GM21526 (cell line): ENCODE results near the gene TGOLN2.

Experiments
- ATAC-seq: cut with Tn5 transposase; IDR thresholded peaks from one replicate; pipeline ENCODE4 v1.9.1; 2021; ENCODE audit warnings: moderate library complexity; ENCODE audit not compliant: unreplicated experiment, low FRiP score

TGOLN2 gene

DNA sequence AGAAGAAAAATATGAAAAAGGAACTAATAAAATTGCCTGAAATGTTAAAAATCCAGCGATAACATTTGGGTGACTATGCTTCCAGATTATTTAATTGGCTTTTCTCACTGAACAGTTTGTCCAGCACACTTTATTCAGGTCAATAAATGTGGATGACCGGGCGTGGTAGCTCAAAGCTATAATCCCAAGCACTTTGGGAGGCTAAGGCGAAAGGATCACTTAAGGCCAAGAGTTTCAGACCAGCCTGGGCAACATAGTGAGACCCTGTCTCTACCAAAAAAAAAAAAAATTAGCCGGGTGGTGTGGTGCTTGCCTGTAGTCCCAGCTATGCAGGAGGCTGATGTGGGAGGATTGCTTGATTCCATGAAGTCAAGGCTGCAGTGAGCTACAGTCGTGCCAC lies 55.4 kb downstream of the TGOLN2 start:
- ATAC-seq, result no peak

DNA sequence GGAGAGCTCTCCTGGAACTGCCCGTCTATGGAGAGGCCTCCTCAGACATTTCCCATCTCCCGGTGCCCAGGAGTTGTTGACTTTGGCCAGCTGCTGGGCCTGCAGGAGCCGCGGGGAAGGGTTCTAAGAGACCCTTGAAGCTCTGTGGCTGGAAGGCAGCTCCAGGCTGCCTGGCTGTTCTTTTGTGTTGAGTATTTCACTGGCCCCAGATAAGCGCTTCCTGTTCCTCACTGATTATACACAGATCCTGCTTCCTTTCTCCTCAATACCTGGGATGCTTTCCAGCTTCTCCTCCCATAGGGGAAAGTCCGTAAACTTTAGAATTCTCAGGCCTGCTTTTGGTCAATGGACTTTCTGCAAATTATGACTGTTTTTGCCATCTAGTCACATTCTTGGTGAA lies 57.8 kb downstream of the TGOLN2 start:
- no peak for ATAC-seq
